K562 (cell line): ENCODE results near the gene UBE2K. TPM values are rescaled to one million over a fixed set of nuclear protein-coding genes. Genes with fewer than 3 reads are reported as not detected.

Experiments used
- ATAC-seq: fragments of 200-7000 bp; cut with Tn5 transposase; 3 replicates; pipeline ENCODE4 v1.9.1; 2020; ENCODE audit warnings: moderate library complexity
- BruUV-seq: library from RNA; stranded (reverse); fragments of 400-500 nt; replicated peaks from 2 replicates; lab custom pipeline; 2021; lab: Mats Ljungman, UMichigan
- CTCF ChIA-PET: fragments of 300-600 bp; formaldehyde crosslinking; extraction: SDS; loops from one replicate; lab custom pipeline; 2021; ENCODE audit warnings: low intra/inter-chr PET ratio; lab: Yijun Ruan, JAX
- POLR2A ChIA-PET: fragments of 300-600, 350-650 bp; sonication (Branson Sonifier 250); formaldehyde crosslinking; extraction: SDS; loops from one replicate; lab custom pipeline; 2021; ENCODE audit warnings: antibody characterized with exemption, inconsistent platforms; lab: Yijun Ruan, JAX
- DNase-seq, 4 experiments: peaks; one replicate each; pipeline versions ENCODE4 v3.0.0 to v3.0.0-alpha.2; 2011 to 2018; ENCODE audit warnings: low spot score in 3 of 4, mixed read lengths in 3 of 4; ENCODE audit errors: extremely low read depth in 1 of 4
- FAIRE-seq: peaks from 2 replicates; lab custom pipeline; 2011; peaks lifted over from hg19 to GRCh38; lab: Jason Lieb, UNC
- H2AFZ ChIP-seq: 2 replicates; pipeline ENCODE4 v1.6.0; 2011; ENCODE audit warnings: low read depth, low read length, control low read depth, inconsistent platforms
- H3K27ac ChIP-seq: fragments of 200-600 bp; 3 replicates; pipeline ENCODE4 v1.8.0; 2011; ENCODE audit warnings: low read depth, mild to moderate bottlenecking, control low read depth, inconsistent platforms, low read length, moderate library complexity, mixed read lengths; ENCODE audit errors: extremely low read depth
- H3K27me3 ChIP-seq, 2 experiments: fragments of 300-600 bp in 1 of 2; 2 replicates in 1 of 2; 3 replicates in 1 of 2; pipeline versions ENCODE4 v1.6.0 to v1.8.0; 2011; ENCODE audit warnings: inconsistent platforms in 2 of 2, low read length in 2 of 2, mild to moderate bottlenecking in 1 of 2, mixed read lengths in 1 of 2, moderate library complexity in 1 of 2; ENCODE audit not compliant: control insufficient read depth in 2 of 2, insufficient read depth in 2 of 2
- H3K36me3 ChIP-seq: fragments of 300-600 bp; 3 replicates; pipeline ENCODE4 v1.8.0; 2011; ENCODE audit warnings: mild to moderate bottlenecking, low read length, inconsistent platforms; ENCODE audit not compliant: control insufficient read depth, insufficient read depth
- H3K4me1 ChIP-seq, 2 experiments: fragments of 200-600 bp in 1 of 2; replicated peaks in 1 of 2; 2 replicates in 1 of 2; 3 replicates in 1 of 2; pipeline versions ENCODE4 v1.5.1 to v1.8.0; 2011; ENCODE audit warnings: inconsistent platforms in 2 of 2, low read length in 2 of 2, mild to moderate bottlenecking in 1 of 2, mixed read lengths in 1 of 2, moderate library complexity in 1 of 2; ENCODE audit not compliant: control insufficient read depth in 2 of 2, insufficient read depth in 2 of 2
- H3K4me2 ChIP-seq: 2 replicates; pipeline ENCODE4 v1.6.1; 2011; ENCODE audit warnings: low read length, control low read depth, inconsistent platforms, mixed read lengths; ENCODE audit not compliant: insufficient read depth
- H3K4me3 ChIP-seq: fragments of 200-600 bp; sonication (generic), shearing (Covaris generic); 2 replicates; pipeline ENCODE4 v1.5.1; 2016; ENCODE audit warnings: control low read depth, inconsistent platforms
- H3K79me2 ChIP-seq: fragments of 200-600 bp; 3 replicates; pipeline ENCODE4 v1.8.0; 2011; ENCODE audit warnings: low read length, inconsistent platforms; ENCODE audit not compliant: control insufficient read depth, insufficient read depth
- H3K9ac ChIP-seq, 2 experiments: 2 replicates each; pipeline versions ENCODE4 v1.6.0 to v1.6.1; 2011; ENCODE audit warnings: low read depth in 2 of 2, low read length in 2 of 2, control low read depth in 1 of 2, inconsistent platforms in 1 of 2, mild to moderate bottlenecking in 1 of 2, mixed read lengths in 1 of 2; ENCODE audit not compliant: insufficient read depth in 1 of 2
- H3K9me1 ChIP-seq: one replicate; pipeline ENCODE4 v1.6.0; 2011; ENCODE audit warnings: inconsistent platforms, mild to moderate bottlenecking, low read length, moderate library complexity; ENCODE audit not compliant: control insufficient read depth, insufficient read depth
- H3K9me3 ChIP-seq: replicated peaks from 2 replicates; pipeline ENCODE4 v1.5.1; 2011; ENCODE audit warnings: low read depth, low read length, inconsistent platforms; ENCODE audit not compliant: control insufficient read depth, insufficient read depth
- H4K20me1 ChIP-seq: replicated peaks from 2 replicates; pipeline ENCODE4 v1.6.1; 2011; ENCODE audit warnings: low read length, inconsistent platforms, mixed read lengths; ENCODE audit not compliant: control insufficient read depth, insufficient read depth
- CBX8 ChIP-seq: fragments of 200-600 bp; sonication (generic); IDR thresholded peaks from 2 replicates; pipeline ENCODE4 v1.6.1; 2012; ENCODE audit warnings: borderline replicate concordance, mixed run types, low read depth, mild to moderate bottlenecking, moderate library complexity, mixed read lengths, low read length, control low read depth, inconsistent platforms; ENCODE audit not compliant: poor library complexity, severe bottlenecking; ENCODE audit errors: extremely low read depth
- CHD7 ChIP-seq: fragments of 200-600 bp; sonication (generic); IDR thresholded peaks from one replicate; pipeline ENCODE4 v1.6.1; 2012; ENCODE audit warnings: mild to moderate bottlenecking, low read depth, low read length, inconsistent platforms
- GTF2E2 ChIP-seq: fragments of 200-800 bp; sonication (Bioruptor generic); IDR thresholded peaks from 2 replicates; pipeline ENCODE4 v1.6.1; 2016; ENCODE audit warnings: missing genetic modification characterization, missing compliant biosample characterization
- SFPQ ChIP-seq: fragments of 200-400 bp; formaldehyde crosslinking; IDR thresholded peaks from 2 replicates; pipeline ENCODE4 v1.6.1; 2017; ENCODE audit warnings: mild to moderate bottlenecking, low read depth, low read length, moderate library complexity
- TBL1XR1 ChIP-seq, 2 experiments: IDR thresholded peaks; 2 replicates each; pipeline ENCODE4 v1.6.1; 2012; ENCODE audit warnings: improper control_type of control experiment in 2 of 2, low read length in 2 of 2, mild to moderate bottlenecking in 1 of 2
- WGBS: fragments of 100-300 bp; shearing (Covaris generic); methylation state at CpG from one replicate; pipeline ENCODE4 v1.1.6; 2016; ENCODE audit warnings: low coverage, mixed read lengths; ENCODE audit not compliant: insufficient coverage; ENCODE audit errors: missing lambda C conversion rate; 5-methylcytosine and 5-hydroxymethylcytosine counted together
- in situ Hi-C: fragments of 300-500 bp; cut with MboI; formaldehyde crosslinking; loops from 4 replicates; pipeline ENCODE4 v1.15.0; 2018; ENCODE audit warnings: inconsistent platforms, mixed read lengths
- intact Hi-C: fragments of 100-400 bp; cut with micrococcal nuclease; formaldehyde crosslinking; loops from 2 replicates; pipeline ENCODE4 v1.14.2; 2022
- polyA plus RNA-seq, 8 experiments: library from polyadenylated mRNA; depleted of rRNA in 4 of 8; stranded (reverse) in 5 of 8; unstranded in 3 of 8; fragments of >200 nt; fragmentation: Nextera tagmentation in 2 of 8; fragmentation: Illumina TruSeq in 1 of 8; extraction: Ambion mirVana in 2 of 8; extraction: Trizol in 1 of 8; gene quantifications; 2 replicates each; pipeline versions ENCODE4 v1.2.1 to v1.2.3, GENCODE V29; 2011 to 2014; ENCODE audit warnings: inconsistent platforms in 1 of 8, missing spikeins in 1 of 8
- total RNA-seq, 7 experiments: library from RNA; depleted of rRNA in 6 of 7; stranded (reverse); fragments of >200 nt in 6 of 7; fragmentation: Illumina TruSeq in 2 of 7; extraction: Trizol in 2 of 7; gene quantifications; 2 replicates each; pipeline versions ENCODE4 v1.2.1 to v1.2.3, GENCODE V29; 2011 to 2021; ENCODE audit warnings: low replicate concordance in 1 of 7
- TF ChIP-seq, protein P1 (sequence below), 2 experiments: fragments of 450-650 bp; conservative IDR thresholded peaks; 2 replicates each; pipeline ENCODE4 v1.6.1; 2017; ENCODE audit warnings: mild to moderate bottlenecking in 2 of 2, moderate library complexity in 2 of 2

Gene UBE2K
- total and polyA plus RNA-seq, 9 of the 15 experiments (the other 6 are each of a cell fraction or from before 2014, with no cell fraction given): 29.8 to 190 (median 62.6) TPM

- H3K27me3 ChIP-seq: no peaks in the 10 kb centered on the region
- H3K36me3 ChIP-seq: peaks cover 29% of the 10 kb centered on the region; the same call in 1 of the 3 replicates
- no peak overlapping the region for H3K27ac ChIP-seq
- peaks cover 7% of the 10 kb centered on the region; the same call in 1 of the 2 replicates for H4K20me1 ChIP-seq
- BruUV-seq: no TSS peak
- intact Hi-C loops (no loop called here), in situ Hi-C loops (no loop called here)
- CTCF ChIA-PET: no interaction called here
- POLR2A ChIA-PET: interaction anchor here (0.7 to 1.7 kb wide), 3 partner anchors 9 to 15 kb away, joined by 3 to 4 read pairs (median 3); no protein-coding TSS in a partner anchor
- no peak overlapping the region for H2AFZ ChIP-seq
- DNase-seq (no peak), ATAC-seq (no peak), FAIRE-seq (no peak)
- H3K9me1 ChIP-seq: no peaks in the 10 kb centered on the region
- peaks cover 98% of the 10 kb centered on the region for H3K79me2 ChIP-seq
- 92% methylated on average over 3 of the region's 3 CpGs for WGBS
- H3K9ac ChIP-seq: no peak overlapping the region
- H3K4me3 ChIP-seq: no peak overlapping the region
- no peaks in the 10 kb centered on the region for H3K9me3 ChIP-seq
- H3K4me2 ChIP-seq: no peak overlapping the region
- H3K4me1 ChIP-seq: peaks cover 3 to 14% of the 10 kb centered on the region in 2 experiments; a peak in 4 of 5 replicates
- TF ChIP-seq SFPQ (no peak), TBL1XR1 (IDR thresholded peaks at IDR 0.05; ENCODE audit: low read length in 2 of 2) (no peak), GTF2E2 (no peak), CHD7 (no peak), CBX8 (no peak)
- TF ChIP-seq, protein P1, sequence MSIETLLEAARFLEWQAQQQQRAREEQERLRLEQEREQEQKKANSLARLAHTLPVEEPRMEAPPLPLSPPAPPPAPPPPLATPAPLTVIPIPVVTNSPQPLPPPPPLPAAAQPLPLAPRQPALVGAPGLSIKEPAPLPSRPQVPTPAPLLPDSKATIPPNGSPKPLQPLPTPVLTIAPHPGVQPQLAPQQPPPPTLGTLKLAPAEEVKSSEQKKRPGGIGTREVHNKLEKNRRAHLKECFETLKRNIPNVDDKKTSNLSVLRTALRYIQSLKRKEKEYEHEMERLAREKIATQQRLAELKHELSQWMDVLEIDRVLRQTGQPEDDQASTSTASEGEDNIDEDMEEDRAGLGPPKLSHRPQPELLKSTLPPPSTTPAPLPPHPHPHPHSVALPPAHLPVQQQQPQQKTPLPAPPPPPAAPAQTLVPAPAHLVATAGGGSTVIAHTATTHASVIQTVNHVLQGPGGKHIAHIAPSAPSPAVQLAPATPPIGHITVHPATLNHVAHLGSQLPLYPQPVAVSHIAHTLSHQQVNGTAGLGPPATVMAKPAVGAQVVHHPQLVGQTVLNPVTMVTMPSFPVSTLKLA (conservative IDR thresholded peaks at IDR 0.05): no peak
Measured at GRCh38 chr4:39732728-39733127, 34.8 kb downstream of the UBE2K start.
